WTC11 (cell line): ENCODE results near the gene CYP27C1. TPM values are rescaled to one million over a fixed set of nuclear protein-coding genes. Genes with fewer than 3 reads are reported as not detected.

ENCODE experiments used
- ATAC-seq: fragments of 200-7000 bp; cut with Tn5 transposase; 2 replicates; pipeline ENCODE4 v1.10.0; 2021; ENCODE audit warnings: mild to moderate bottlenecking, moderate library complexity
- CTCF ChIA-PET: fragments of 300-600 bp; sonication (Branson Sonifier 250); formaldehyde crosslinking; loops from one replicate; lab custom pipeline; 2021; ENCODE audit warnings: antibody characterized with exemption; lab: Charles Lee
- POLR2A ChIA-PET: fragments of 350-600 bp; sonication (Branson Sonifier 250); formaldehyde crosslinking; loops from one replicate; lab custom pipeline; 2021; ENCODE audit warnings: antibody characterized with exemption; lab: Charles Lee
- DNase-seq: peaks from one replicate; pipeline ENCODE4 v3.0.0; 2021; ENCODE audit warnings: low spot score
- H3K27ac Mint-ChIP-seq: 2 replicates; pipeline ENCODE4 v1.8.0; 2021; ENCODE audit warnings: mixed read lengths
- H3K27me3 Mint-ChIP-seq: 2 replicates; pipeline ENCODE4 v1.8.0; 2021; ENCODE audit warnings: low read depth, mild to moderate bottlenecking, moderate library complexity, mixed read lengths
- H3K36me3 Mint-ChIP-seq: 2 replicates; pipeline ENCODE4 v1.8.0; 2021; ENCODE audit warnings: mixed read lengths
- H3K4me1 Mint-ChIP-seq: 2 replicates; pipeline ENCODE4 v1.8.0; 2022; ENCODE audit warnings: mixed read lengths
- H3K4me3 Mint-ChIP-seq: 2 replicates; pipeline ENCODE4 v1.8.0; 2021; ENCODE audit warnings: mild to moderate bottlenecking, moderate library complexity, mixed read lengths
- H3K9me3 Mint-ChIP-seq: 2 replicates; pipeline ENCODE4 v1.8.0; 2021; ENCODE audit warnings: mixed read lengths
- AFF4 ChIP-seq: sonication (generic); formaldehyde crosslinking; IDR thresholded peaks from 2 replicates; pipeline ENCODE4 v1.8.1; 2023; ENCODE audit warnings: mild to moderate bottlenecking, missing genetic modification reagents, borderline replicate concordance
- ATF6 ChIP-seq: sonication (generic); formaldehyde crosslinking; IDR thresholded peaks from 2 replicates; pipeline ENCODE4 v1.8.1; 2023; ENCODE audit warnings: mild to moderate bottlenecking, missing genetic modification reagents
- CBFB ChIP-seq: sonication (generic); formaldehyde crosslinking; IDR thresholded peaks from 2 replicates; pipeline ENCODE4 v1.8.1; 2022; ENCODE audit warnings: mild to moderate bottlenecking, low read depth, missing genetic modification reagents
- ELF4 ChIP-seq: sonication (generic); formaldehyde crosslinking; IDR thresholded peaks from 2 replicates; pipeline ENCODE4 v1.8.1; 2022; ENCODE audit warnings: low read depth, mild to moderate bottlenecking, moderate library complexity, missing genetic modification reagents
- FOXJ3 ChIP-seq: sonication (generic); formaldehyde crosslinking; IDR thresholded peaks from 2 replicates; pipeline ENCODE4 v1.9.0; 2021; ENCODE audit warnings: missing genetic modification reagents, mild to moderate bottlenecking, borderline replicate concordance
- FOXK1 ChIP-seq: sonication (generic); formaldehyde crosslinking; IDR thresholded peaks from 2 replicates; pipeline ENCODE4 v1.8.0; 2022; ENCODE audit warnings: mild to moderate bottlenecking, moderate library complexity, missing genetic modification reagents
- FOXP1 ChIP-seq: sonication (generic); formaldehyde crosslinking; IDR thresholded peaks from 2 replicates; pipeline ENCODE4 v1.8.0; 2022; ENCODE audit warnings: missing genetic modification reagents, mild to moderate bottlenecking, moderate library complexity, borderline replicate concordance
- NFYB ChIP-seq: sonication (generic); formaldehyde crosslinking; conservative IDR thresholded peaks from 2 replicates; pipeline ENCODE4 v1.8.0; 2022; ENCODE audit warnings: low read depth, missing genetic modification reagents
- NR3C1 ChIP-seq: sonication (generic); formaldehyde crosslinking; conservative IDR thresholded peaks from 2 replicates; pipeline ENCODE4 v1.8.1; 2023; ENCODE audit warnings: low read depth, mild to moderate bottlenecking, missing genetic modification reagents
- OVOL2 ChIP-seq: fragments of 250-450 bp; sonication (Bioruptor Pico); IDR thresholded peaks from 2 replicates; pipeline ENCODE4 v1.9.0; 2021; ENCODE audit warnings: mild to moderate bottlenecking, borderline replicate concordance
- PREB ChIP-seq: sonication (generic); formaldehyde crosslinking; IDR thresholded peaks from 2 replicates; pipeline ENCODE4 v1.8.1; 2022; ENCODE audit warnings: mild to moderate bottlenecking, missing genetic modification reagents, moderate library complexity, borderline replicate concordance
- SMAD3 ChIP-seq: sonication (generic); formaldehyde crosslinking; IDR thresholded peaks from 2 replicates; pipeline ENCODE4 v1.8.0; 2022; ENCODE audit warnings: missing genetic modification reagents, mild to moderate bottlenecking, borderline replicate concordance
- SOX15 ChIP-seq: fragments of 250-450 bp; sonication (Bioruptor Pico); IDR thresholded peaks from 2 replicates; pipeline ENCODE4 v1.9.0; 2021; ENCODE audit warnings: mild to moderate bottlenecking
- STAT6 ChIP-seq: sonication (generic); formaldehyde crosslinking; conservative IDR thresholded peaks from 2 replicates; pipeline ENCODE4 v1.8.1; 2023; ENCODE audit warnings: mild to moderate bottlenecking, low read depth, missing genetic modification reagents, moderate library complexity
- TCF7 ChIP-seq: sonication (generic); formaldehyde crosslinking; IDR thresholded peaks from 2 replicates; pipeline ENCODE4 v1.8.0; 2022; ENCODE audit warnings: mild to moderate bottlenecking, low read depth, missing genetic modification reagents, moderate library complexity
- TEAD4 ChIP-seq: sonication (generic); formaldehyde crosslinking; IDR thresholded peaks from 2 replicates; pipeline ENCODE4 v1.8.0; 2022; ENCODE audit warnings: mild to moderate bottlenecking, missing genetic modification reagents
- ZNF317 ChIP-seq: sonication (generic); formaldehyde crosslinking; IDR thresholded peaks from 2 replicates; pipeline ENCODE4 v1.8.1; 2023; ENCODE audit warnings: low read depth, mild to moderate bottlenecking, moderate library complexity, missing genetic modification reagents, borderline replicate concordance
- ZNF532 ChIP-seq: fragments of 250-450 bp; sonication (Bioruptor Pico); IDR thresholded peaks from 2 replicates; pipeline ENCODE4 v1.9.0; 2021; ENCODE audit warnings: mild to moderate bottlenecking, borderline replicate concordance
- total RNA-seq: library from RNA; stranded (reverse); gene quantifications from 3 replicates; pipeline ENCODE4 v1.2.3, GENCODE V29; 2021

CYP27C1 gene
- total RNA-seq, 1 experiment from 2014 or later: 2.4 TPM

- TF ChIP-seq ATF6 (CRISPR knock-in tag) (no peak), CBFB (CRISPR knock-in tag) (no peak), SMAD3 (no peak), FOXP1 (CRISPR knock-in tag) (no peak), ZNF532 (no peak), NFYB (CRISPR knock-in tag) (no peak), TEAD4 (CRISPR knock-in tag) (no peak), AFF4 (CRISPR knock-in tag) (no peak), FOXJ3 (CRISPR knock-in tag) (no peak)
Observed at GRCh38 chr2:127174136-127174535, 46.0 kb downstream of the CYP27C1 start (continued).

- Mint-ChIP-seq H3K27ac (no peak overlapping the region), H3K4me3 (no peak overlapping the region), H3K4me1 (peaks cover 13% of the 10 kb centered on the region), H3K27me3 (no peaks in the 10 kb centered on the region; the same call in 1 of the 2 replicates), H3K9me3 (no peaks in the 10 kb centered on the region), H3K36me3 (no peaks in the 10 kb centered on the region)
- POLR2A ChIA-PET: no interaction called here
- CTCF ChIA-PET: interaction anchor here (0.6 to 1.6 kb wide), 4 partner anchors 18 to 192 kb away, joined by 3 to 5 read pairs (median 5); no protein-coding TSS in a partner anchor
- ATAC-seq: no peak
- no peak for DNase-seq
- no peak for TF ChIP-seq ZNF532
- TF ChIP-seq STAT6 (CRISPR knock-in tag): no peak
- TF ChIP-seq SOX15 (CRISPR knock-in tag): no peak
- TF ChIP-seq TCF7 (CRISPR knock-in tag): no peak
- no peak for TF ChIP-seq ZNF317 (CRISPR knock-in tag)
- TF ChIP-seq OVOL2: no peak
- TF ChIP-seq FOXK1 (CRISPR knock-in tag): no peak
- no peak for TF ChIP-seq ELF4 (CRISPR knock-in tag)
- no peak for TF ChIP-seq NR3C1
- TF ChIP-seq PREB (CRISPR knock-in tag): no peak
Observed at GRCh38 chr2:127173057-127173456, 47.0 kb downstream of the CYP27C1 start.
